GM13977 (cell line): ENCODE measurements around the gene MAD2L2.

Source experiments
- DNase-seq: peaks from one replicate; pipeline ENCODE4 v3.0.0; 2012; ENCODE audit warnings: low spot score
- in situ Hi-C: fragments of 300-500 bp; cut with MboI; formaldehyde crosslinking; loops from one replicate; pipeline ENCODE4 v1.12.0; 2022; ENCODE audit warnings: low sequenced_read_pairs, low pct_unique_long_range_greater_than_20kb, mixed read lengths, inconsistent platforms; ENCODE audit not compliant: unreplicated experiment
- TF ChIP-seq, protein P1 (sequence below): IDR thresholded peaks from 2 replicates; pipeline ENCODE4 v1.5.1; 2012; ENCODE audit warnings: mild to moderate bottlenecking, control low read depth; ENCODE audit not compliant: insufficient read depth; ENCODE audit errors: extremely low read depth, missing control alignments

MAD2L2 gene

DNA sequence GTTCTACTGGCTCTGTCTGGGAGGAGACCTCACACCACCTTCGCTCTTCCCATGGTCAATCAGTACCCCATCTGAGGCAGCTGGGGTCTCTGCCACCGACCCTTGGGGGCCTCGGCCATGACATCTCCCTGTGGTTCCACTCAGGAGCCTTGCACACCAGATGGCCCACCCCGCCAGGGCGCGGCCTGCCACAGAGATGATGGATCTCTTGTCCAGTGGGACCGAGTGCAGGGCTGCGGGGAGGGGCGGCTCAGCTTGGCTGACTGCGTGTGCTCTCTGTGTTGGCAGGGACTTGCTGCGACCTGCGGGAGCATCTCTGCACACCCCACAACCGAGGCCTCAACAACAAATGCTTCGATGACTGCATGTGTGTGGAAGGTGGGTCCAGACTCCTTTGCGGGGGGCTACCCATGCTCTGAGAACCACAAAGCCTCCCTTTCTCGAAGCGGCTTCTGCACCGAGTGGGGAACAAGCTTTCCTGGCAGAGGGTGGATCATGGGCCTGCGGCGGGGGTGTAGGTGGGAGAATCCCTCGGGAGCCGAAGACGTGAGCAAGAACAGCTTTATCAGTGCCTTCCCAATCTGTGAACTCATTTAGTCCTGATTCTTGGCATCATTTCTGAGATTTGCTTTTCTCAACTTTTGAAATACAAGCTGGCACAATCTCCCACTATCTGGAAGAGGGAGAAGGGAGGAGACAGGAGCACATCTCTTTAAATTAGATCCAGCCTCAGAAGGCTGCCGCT lies 34.1 kb upstream of the MAD2L2 start:
- DNase-seq: no peak
- TF ChIP-seq, protein P1, sequence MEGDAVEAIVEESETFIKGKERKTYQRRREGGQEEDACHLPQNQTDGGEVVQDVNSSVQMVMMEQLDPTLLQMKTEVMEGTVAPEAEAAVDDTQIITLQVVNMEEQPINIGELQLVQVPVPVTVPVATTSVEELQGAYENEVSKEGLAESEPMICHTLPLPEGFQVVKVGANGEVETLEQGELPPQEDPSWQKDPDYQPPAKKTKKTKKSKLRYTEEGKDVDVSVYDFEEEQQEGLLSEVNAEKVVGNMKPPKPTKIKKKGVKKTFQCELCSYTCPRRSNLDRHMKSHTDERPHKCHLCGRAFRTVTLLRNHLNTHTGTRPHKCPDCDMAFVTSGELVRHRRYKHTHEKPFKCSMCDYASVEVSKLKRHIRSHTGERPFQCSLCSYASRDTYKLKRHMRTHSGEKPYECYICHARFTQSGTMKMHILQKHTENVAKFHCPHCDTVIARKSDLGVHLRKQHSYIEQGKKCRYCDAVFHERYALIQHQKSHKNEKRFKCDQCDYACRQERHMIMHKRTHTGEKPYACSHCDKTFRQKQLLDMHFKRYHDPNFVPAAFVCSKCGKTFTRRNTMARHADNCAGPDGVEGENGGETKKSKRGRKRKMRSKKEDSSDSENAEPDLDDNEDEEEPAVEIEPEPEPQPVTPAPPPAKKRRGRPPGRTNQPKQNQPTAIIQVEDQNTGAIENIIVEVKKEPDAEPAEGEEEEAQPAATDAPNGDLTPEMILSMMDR: no peak

DNA sequence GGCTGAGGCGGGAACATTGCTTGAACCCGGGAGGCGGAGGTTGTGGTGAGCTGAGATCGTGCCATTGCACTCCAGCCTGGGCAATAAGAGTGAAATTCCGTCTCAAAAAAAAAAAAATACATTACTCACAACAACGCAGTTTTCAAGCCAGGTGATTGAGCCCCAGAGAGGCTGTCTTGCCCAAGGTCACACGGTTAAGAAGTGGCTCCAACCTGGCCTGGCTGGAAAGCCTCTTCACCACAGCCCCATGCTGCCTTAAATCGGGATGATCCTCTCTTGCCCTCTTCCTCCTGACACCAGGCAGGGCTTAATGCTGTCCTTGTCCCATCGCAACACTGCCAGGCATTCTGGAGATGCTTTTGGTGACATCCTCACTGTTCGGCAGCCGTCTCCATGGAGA lies 32.1 kb upstream of the MAD2L2 start:
- no peak for DNase-seq
- in situ Hi-C loops: loop anchor here (10.0 kb wide), 1 partner anchor 48 kb away; the partner anchor contains the start of gene FBXO6
- TF ChIP-seq, protein P1: no peak

More for the DNA sequence above, 34.1 kb upstream of the MAD2L2 start:
- in situ Hi-C loops: loop anchor here (10.0 kb wide), 1 partner anchor 50 kb away; the partner anchor contains the start of gene FBXO6

DNA sequence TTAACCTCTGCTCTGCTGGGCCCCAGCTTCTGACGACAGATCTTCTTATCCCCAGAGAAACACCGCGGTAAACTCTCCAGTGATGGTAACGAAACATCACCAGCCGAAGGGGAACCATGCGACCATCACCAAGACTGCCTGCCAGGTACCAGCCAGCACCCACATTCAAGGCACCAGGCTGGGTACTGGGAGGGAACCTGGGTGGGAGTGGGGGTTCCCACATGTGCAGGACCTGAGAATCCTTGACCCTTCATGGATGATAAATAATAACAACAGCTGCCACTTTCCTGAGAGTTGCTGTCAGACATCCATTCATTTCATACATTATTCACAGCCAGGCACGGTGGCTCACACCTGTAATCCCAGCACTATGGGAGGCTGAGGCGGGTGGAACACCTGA lies 31.3 kb upstream of the MAD2L2 start:
- TF ChIP-seq, protein P1: no peak
- in situ Hi-C loops: loop anchor here (10.0 kb wide), 1 partner anchor 47 kb away; the partner anchor contains the start of gene FBXO6
- no peak for DNase-seq

DNA sequence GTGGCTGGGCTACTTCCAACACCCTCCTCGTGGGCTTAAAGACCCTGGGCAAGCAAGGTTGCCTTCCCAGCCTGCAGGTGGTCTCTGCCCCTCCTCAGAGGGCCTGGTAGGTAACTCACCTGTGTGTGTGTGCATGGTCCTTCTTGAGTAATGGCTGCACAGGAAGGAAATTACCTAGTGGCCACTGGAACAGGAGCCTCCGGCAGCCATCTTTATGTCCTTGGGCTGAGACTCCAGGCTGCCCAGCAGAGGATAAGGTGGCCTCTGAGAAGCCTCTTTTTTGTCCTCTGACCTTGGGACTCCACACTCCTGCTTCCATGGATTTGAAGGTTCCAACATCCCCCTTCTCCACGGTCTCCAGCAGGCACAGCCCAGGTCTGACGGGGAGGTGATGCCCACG lies 30.5 kb upstream of the MAD2L2 start:
- DNase-seq: no peak
- TF ChIP-seq, protein P1: no peak
- in situ Hi-C loops: loop anchor here (10.0 kb wide), 1 partner anchor 47 kb away; the partner anchor contains the start of gene FBXO6

DNA sequence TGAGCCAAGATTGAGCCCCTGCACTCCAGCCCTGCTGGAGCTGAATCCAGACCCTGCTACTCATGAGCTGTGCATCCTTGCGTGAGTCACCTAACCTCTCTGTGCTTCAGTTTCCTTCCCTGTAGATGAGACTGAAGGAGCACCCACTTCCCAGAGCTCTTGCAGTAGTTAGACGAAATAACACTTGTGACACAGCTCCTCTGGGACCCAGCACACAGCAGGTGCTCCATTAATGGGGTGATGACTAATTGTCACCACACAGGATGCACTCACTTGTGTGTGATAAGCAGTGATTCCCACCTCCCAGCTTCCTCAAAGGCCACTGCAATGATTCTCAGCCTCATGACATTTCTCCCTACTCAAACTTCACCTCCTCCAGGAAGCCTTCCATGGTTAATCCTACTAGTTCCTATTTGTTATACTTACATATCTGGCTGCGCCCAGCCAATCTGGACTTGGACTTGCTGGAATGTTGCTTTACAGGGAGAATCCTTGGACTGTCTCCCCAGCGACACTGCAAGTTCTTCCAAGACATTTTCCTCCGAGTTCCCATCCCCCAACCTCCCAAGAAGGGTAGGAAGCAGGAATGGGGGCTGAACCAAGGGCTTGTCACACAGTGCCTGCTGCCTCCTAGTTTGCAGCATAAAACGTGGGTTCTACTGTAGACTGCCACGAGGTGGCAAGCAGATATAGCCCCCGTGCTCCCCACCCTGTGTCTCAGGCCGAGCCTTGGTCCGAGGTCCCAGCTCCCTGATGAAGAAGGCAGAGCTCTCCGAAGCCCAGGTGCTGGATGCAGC lies 27.8 kb upstream of the MAD2L2 start:
- in situ Hi-C loops: no loop called here
- DNase-seq: no peak
- TF ChIP-seq, protein P1: no peak

DNA sequence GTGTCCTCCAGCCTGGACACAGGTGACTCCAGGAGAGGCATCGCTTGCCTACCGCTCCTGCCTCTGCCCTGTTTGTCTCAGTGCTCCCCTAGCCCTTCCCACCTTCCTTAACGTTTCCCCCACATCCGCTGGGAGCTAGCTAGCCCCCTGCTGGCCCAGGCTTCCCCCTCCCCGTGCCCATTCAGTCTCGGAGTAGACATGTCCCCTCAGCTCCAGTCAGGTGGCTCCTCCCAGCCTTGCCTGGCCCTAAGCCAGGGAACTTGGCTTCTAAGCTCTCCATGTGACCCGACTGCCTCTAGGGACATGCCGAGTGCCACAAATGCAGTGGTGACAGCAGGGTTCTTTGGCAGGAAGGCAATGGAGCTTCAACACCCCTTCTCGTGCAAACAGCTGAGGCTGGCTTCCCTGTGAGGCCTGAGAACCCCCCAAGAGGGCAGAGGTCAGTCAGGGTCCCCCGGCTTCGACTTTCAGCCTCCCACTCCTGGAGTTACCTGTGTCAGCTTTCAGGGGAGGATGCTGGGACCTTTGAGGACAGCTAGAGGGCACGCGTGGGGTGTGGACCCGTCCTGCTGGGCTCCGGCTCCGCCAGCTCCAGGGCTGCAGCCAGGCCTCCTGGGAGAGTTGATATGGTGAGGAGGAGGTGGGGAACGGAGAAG lies 26.8 kb upstream of the MAD2L2 start:
- DNase-seq: no peak
- in situ Hi-C loops: no loop called here
- TF ChIP-seq, protein P1: no peak
